ENCODE measurements around the gene SLC10A1. TPM values are rescaled to one million over a fixed set of nuclear protein-coding genes. Genes with fewer than 3 reads are reported as not detected.
A peak's percentile ranks its signal among the peaks of the same experiment; 100 is the strongest.

Gene SLC10A1
- total RNA-seq, 1 experiment from 2014 or later, result not detected

GRCh38 chr14:69820991-69821390 is 23.9 kb upstream of the SLC10A1 start:
- intact Hi-C loops (cut with micrococcal nuclease; ENCODE audit: unreplicated experiment), result no loop called here
- Histone ChIP-seq H3K4me1 (ENCODE audit: insufficient read depth, low read length, poor library complexity, severe bottlenecking) (no peaks in the 10 kb centered on the region), H3K9me3 (ENCODE audit: low read depth, low read length, poor library complexity, severe bottlenecking) (no peaks in the 10 kb centered on the region), H3K4me3 (ENCODE audit: low read depth, low read length, poor library complexity, severe bottlenecking) (no peak overlapping the region), H3K27ac (ENCODE audit: low read depth, low read length, poor library complexity, severe bottlenecking) (no peak overlapping the region), H3K36me3 (ENCODE audit: insufficient read depth, low read length, poor library complexity, severe bottlenecking) (no peaks in the 10 kb centered on the region), H3K27me3 (replicated peaks; ENCODE audit: insufficient read depth, low read depth, low read length, poor library complexity) (peaks cover 16% of the 10 kb centered on the region)
- POLR2A ChIA-PET (ENCODE audit: low non-redundant PET), result no interaction called here
- CTCF ChIA-PET, result no interaction called here
- DNase-seq (ENCODE audit: low spot score), result no peak
- TF ChIP-seq CTCF (conservative IDR thresholded peaks at IDR 0.05; ENCODE audit: low read depth, low read length), result no peak
- no peak for TF ChIP-seq EZH2 (IDR thresholded peaks at IDR 0.05; ENCODE audit: borderline replicate concordance, low read depth, low read length, poor library complexity, severe bottlenecking)
- BruUV-seq (replicated peaks), result no TSS peak

GRCh38 chr14:69819607-69820006 is 22.6 kb upstream of the SLC10A1 start:
- no peak for DNase-seq (ENCODE audit: low spot score)
- TF ChIP-seq EZH2 (IDR thresholded peaks at IDR 0.05; ENCODE audit: borderline replicate concordance, low read depth, low read length, poor library complexity, severe bottlenecking) (no peak), CTCF (conservative IDR thresholded peaks at IDR 0.05; ENCODE audit: low read depth, low read length) (no peak)
- no peaks in the 10 kb centered on the region for H3K4me1 ChIP-seq (ENCODE audit: insufficient read depth, low read length, poor library complexity, severe bottlenecking)
- no TSS peak for BruUV-seq (replicated peaks)
- peaks cover 30% of the 10 kb centered on the region for H3K27me3 ChIP-seq (replicated peaks; ENCODE audit: insufficient read depth, low read depth, low read length, poor library complexity)
- H3K4me3 ChIP-seq (ENCODE audit: low read depth, low read length, poor library complexity, severe bottlenecking), result no peak overlapping the region
- POLR2A ChIA-PET (ENCODE audit: low non-redundant PET), result no interaction called here
- H3K9me3 ChIP-seq (ENCODE audit: low read depth, low read length, poor library complexity, severe bottlenecking), result no peaks in the 10 kb centered on the region
- H3K36me3 ChIP-seq (ENCODE audit: insufficient read depth, low read length, poor library complexity, severe bottlenecking), result no peaks in the 10 kb centered on the region
- intact Hi-C loops (cut with micrococcal nuclease; ENCODE audit: unreplicated experiment), result loop anchor here (1.0 to 5.0 kb wide), 2 partner anchors 193 to 255 kb away; no protein-coding TSS in a partner anchor
- CTCF ChIA-PET, result no interaction called here
- H3K27ac ChIP-seq (ENCODE audit: low read depth, low read length, poor library complexity, severe bottlenecking), result no peak overlapping the region

- Histone ChIP-seq H3K36me3 (ENCODE audit: insufficient read depth, low read length, poor library complexity, severe bottlenecking) (no peaks in the 10 kb centered on the region), H3K4me3 (ENCODE audit: low read depth, low read length, poor library complexity, severe bottlenecking) (no peak overlapping the region), H3K27ac (ENCODE audit: low read depth, low read length, poor library complexity, severe bottlenecking) (no peak overlapping the region), H3K27me3 (replicated peaks; ENCODE audit: insufficient read depth, low read depth, low read length, poor library complexity) (peaks cover 36% of the 10 kb centered on the region), H3K9me3 (ENCODE audit: low read depth, low read length, poor library complexity, severe bottlenecking) (no peaks in the 10 kb centered on the region), H3K4me1 (ENCODE audit: insufficient read depth, low read length, poor library complexity, severe bottlenecking) (no peaks in the 10 kb centered on the region)
- TF ChIP-seq EZH2 (IDR thresholded peaks at IDR 0.05; ENCODE audit: borderline replicate concordance, low read depth, low read length, poor library complexity, severe bottlenecking) (no peak), CTCF (conservative IDR thresholded peaks at IDR 0.05; ENCODE audit: low read depth, low read length) (peak; percentile 88)
- intact Hi-C loops (cut with micrococcal nuclease; ENCODE audit: unreplicated experiment), result loop anchor here (1.0 to 5.0 kb wide), 3 partner anchors 194 to 256 kb away; no protein-coding TSS in a partner anchor
- DNase-seq (ENCODE audit: low spot score), result peak; percentile 80
- CTCF ChIA-PET, result interaction anchor here (0.7 to 1.5 kb wide), 4 partner anchors 209 to 1151 kb away, joined by 3 to 27 read pairs (median 4); no protein-coding TSS in a partner anchor
- POLR2A ChIA-PET (ENCODE audit: low non-redundant PET), result interaction anchor here (0.7 to 0.9 kb wide), 2 partner anchors 201 to 209 kb away, joined by 3 to 4 read pairs; no protein-coding TSS in a partner anchor
- BruUV-seq (replicated peaks), result no TSS peak
Measured at GRCh38 chr14:69818758-69819191, 21.7 kb upstream of the SLC10A1 start.

Data from A673 (cell line).